Neutrophil (primary cell): ENCODE data around the gene ARFIP1.

Experiments
- H3K27ac ChIP-seq: fragments of 200-600 bp; sonication (generic); 2 replicates; pipeline ENCODE4 v1.5.1; 2016; ENCODE audit warnings: mild to moderate bottlenecking, moderate library complexity
- H3K27me3 ChIP-seq: fragments of 200-600 bp; sonication (generic); 2 replicates; pipeline ENCODE4 v1.6.0; 2016; ENCODE audit warnings: mild to moderate bottlenecking
- H3K36me3 ChIP-seq: fragments of 200-600 bp; sonication (generic); 2 replicates; pipeline ENCODE4 v1.5.1; 2017
- H3K4me1 ChIP-seq, 2 experiments: fragments of 200-600 bp in 1 of 2; sonication (generic) in 1 of 2; 1 replicate in 1 of 2; 2 replicates in 1 of 2; pipeline versions ENCODE4 v1.5.1 to v1.6.1; 2013 to 2016; ENCODE audit warnings: low read depth in 1 of 2, low read length in 1 of 2, mild to moderate bottlenecking in 1 of 2, moderate library complexity in 1 of 2; ENCODE audit not compliant: control insufficient read depth in 1 of 2, insufficient read depth in 1 of 2
- H3K4me3 ChIP-seq, 2 experiments: fragments of 200-600 bp in 1 of 2; sonication (generic) in 1 of 2; 1 replicate in 1 of 2; 2 replicates in 1 of 2; pipeline ENCODE4 v1.5.1; 2013 to 2016; ENCODE audit warnings: low read depth in 1 of 2, low read length in 1 of 2, mild to moderate bottlenecking in 1 of 2, moderate library complexity in 1 of 2
- H3K9me3 ChIP-seq: fragments of 200-600 bp; sonication (generic); 2 replicates; pipeline ENCODE4 v1.5.1; 2016
- TF ChIP-seq, protein P1 (sequence below): fragments of 200-600 bp; sonication (generic); IDR thresholded peaks from 2 replicates; pipeline ENCODE4 v1.5.1; 2016; ENCODE audit warnings: antibody characterized with exemption

The ARFIP1 gene

DNA sequence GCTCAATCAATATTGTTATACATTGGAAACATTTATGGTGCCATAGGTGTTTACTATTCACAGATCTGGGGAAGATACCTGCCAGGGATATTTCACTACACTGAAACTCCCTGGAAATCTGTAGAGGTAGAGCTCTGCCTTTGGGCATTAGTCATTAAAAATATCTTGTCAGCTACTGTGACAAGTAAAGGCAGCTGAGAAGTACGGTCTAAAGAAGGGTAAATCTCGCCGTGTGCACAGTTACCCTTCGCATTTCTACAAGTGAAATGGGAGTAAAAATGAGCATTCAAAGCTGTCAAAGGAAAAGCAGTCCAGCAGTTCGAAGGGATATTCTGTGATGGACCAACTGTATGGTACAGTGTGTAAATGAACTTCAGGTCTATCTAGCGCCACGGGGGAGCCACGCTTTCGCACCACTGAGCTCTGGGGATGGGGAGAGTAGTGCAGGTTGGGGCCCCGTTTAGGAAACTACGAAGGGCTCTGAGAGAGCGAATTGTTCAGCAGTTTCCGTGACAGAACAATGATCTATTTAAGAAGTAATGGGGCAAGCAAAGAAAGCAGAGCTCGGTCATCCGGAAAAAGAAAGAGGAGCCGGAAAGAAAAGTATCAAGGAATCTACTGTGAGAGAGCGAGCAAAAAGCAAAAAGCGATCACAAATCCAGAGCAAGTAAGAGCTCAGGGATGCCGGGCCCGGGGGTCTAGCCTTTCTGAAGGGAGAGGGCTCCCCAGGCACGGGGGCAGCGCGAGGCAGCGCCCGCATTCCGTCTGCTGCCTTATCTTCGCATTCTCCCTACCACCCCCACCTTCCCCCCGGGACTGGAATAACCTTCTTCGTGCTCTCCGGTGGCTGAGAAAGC is 870 bp upstream of the ARFIP1 start:
- TF ChIP-seq, protein P1, sequence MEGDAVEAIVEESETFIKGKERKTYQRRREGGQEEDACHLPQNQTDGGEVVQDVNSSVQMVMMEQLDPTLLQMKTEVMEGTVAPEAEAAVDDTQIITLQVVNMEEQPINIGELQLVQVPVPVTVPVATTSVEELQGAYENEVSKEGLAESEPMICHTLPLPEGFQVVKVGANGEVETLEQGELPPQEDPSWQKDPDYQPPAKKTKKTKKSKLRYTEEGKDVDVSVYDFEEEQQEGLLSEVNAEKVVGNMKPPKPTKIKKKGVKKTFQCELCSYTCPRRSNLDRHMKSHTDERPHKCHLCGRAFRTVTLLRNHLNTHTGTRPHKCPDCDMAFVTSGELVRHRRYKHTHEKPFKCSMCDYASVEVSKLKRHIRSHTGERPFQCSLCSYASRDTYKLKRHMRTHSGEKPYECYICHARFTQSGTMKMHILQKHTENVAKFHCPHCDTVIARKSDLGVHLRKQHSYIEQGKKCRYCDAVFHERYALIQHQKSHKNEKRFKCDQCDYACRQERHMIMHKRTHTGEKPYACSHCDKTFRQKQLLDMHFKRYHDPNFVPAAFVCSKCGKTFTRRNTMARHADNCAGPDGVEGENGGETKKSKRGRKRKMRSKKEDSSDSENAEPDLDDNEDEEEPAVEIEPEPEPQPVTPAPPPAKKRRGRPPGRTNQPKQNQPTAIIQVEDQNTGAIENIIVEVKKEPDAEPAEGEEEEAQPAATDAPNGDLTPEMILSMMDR, result no peak
- Histone ChIP-seq H3K9me3 (no peaks in the 10 kb centered on the region), H3K36me3 (no peaks in the 10 kb centered on the region), H3K27me3 (peaks cover 46% of the 10 kb centered on the region), H3K4me3 (peak overlapping the region; percentile 88 to 93), H3K4me1 (peaks cover 46 to 53% of the 10 kb centered on the region in 2 experiments), H3K27ac (peak overlapping the region; percentile 87)

DNA sequence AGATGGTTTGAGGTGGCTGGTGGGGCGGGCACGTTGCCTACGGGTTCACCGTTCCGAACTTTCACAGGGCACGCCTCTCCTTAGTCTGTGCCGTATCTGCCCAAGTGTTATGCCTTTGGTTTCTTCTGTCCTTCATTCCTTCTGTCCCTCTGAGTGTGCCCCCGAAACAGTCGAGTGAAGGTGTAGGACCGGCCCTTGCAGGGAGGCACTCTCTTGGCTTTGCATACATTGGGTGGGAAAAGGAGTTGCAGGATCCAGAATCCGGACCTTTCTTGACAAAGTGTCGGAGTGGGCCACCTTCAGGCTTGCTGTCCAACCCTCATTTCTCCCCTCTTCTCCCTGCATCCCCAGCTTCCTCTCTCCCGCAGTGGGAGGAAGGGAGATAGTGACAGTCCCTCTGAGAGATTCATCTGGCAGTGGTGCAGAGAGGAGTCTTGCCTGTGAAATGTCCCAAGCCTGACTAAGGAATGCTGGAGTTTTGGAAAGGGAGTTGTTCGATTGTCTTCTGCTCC is 569 bp downstream of the ARFIP1 start:
- Histone ChIP-seq H3K9me3 (no peaks in the 10 kb centered on the region), H3K27me3 (peaks cover 41% of the 10 kb centered on the region), H3K36me3 (no peaks in the 10 kb centered on the region), H3K27ac (peak overlapping the region; percentile 87), H3K4me3 (peak overlapping the region; percentile 88 to 93), H3K4me1 (peaks cover 55 to 63% of the 10 kb centered on the region in 2 experiments)
- TF ChIP-seq, protein P1, result no peak

DNA sequence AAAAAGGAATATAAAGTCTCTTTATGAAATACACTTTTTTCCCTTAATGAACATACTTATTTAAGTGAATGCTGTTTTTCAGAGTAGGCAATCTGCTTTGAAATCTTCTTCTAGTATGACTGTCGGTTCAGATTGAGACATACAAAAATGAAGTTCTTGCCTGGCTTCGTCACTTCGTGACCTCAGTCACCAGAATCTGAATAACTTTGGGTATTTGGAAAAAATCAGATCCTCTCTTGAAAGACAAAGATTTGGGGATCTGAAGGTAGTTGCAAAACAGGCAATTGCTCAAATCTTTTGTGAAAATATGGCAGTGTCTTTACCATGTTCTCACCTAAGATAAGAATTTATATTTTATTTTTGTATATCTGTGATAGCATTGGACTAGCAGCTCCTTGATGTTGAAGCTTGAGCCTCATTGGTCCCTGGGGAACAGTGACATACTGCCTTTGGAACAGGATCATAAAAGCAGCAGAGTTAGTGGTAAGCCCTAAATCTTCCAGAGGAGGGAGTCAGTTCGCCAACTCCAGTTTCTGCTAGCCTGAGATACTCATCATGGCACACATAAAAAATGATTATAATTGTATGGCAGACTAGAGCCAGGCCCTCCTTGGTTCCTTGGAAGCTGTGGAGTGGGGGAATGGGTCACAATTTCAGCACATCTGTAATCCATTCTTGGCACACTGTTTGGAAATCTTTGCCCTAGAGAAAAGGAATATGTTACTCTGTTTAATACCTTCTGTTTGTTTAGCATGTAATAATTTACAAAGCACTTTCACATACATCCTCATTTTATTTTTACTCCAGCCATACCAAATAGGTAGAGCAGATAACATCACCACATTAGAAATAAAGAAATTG is 5.0 kb downstream of the ARFIP1 start:
- Histone ChIP-seq H3K36me3 (no peaks in the 10 kb centered on the region), H3K4me1 (peaks cover 46 to 60% of the 10 kb centered on the region in 2 experiments), H3K9me3 (no peaks in the 10 kb centered on the region), H3K27ac (no peak overlapping the region), H3K27me3 (peaks cover 9% of the 10 kb centered on the region), H3K4me3 (no peak overlapping the region)
- TF ChIP-seq, protein P1, result no peak

DNA sequence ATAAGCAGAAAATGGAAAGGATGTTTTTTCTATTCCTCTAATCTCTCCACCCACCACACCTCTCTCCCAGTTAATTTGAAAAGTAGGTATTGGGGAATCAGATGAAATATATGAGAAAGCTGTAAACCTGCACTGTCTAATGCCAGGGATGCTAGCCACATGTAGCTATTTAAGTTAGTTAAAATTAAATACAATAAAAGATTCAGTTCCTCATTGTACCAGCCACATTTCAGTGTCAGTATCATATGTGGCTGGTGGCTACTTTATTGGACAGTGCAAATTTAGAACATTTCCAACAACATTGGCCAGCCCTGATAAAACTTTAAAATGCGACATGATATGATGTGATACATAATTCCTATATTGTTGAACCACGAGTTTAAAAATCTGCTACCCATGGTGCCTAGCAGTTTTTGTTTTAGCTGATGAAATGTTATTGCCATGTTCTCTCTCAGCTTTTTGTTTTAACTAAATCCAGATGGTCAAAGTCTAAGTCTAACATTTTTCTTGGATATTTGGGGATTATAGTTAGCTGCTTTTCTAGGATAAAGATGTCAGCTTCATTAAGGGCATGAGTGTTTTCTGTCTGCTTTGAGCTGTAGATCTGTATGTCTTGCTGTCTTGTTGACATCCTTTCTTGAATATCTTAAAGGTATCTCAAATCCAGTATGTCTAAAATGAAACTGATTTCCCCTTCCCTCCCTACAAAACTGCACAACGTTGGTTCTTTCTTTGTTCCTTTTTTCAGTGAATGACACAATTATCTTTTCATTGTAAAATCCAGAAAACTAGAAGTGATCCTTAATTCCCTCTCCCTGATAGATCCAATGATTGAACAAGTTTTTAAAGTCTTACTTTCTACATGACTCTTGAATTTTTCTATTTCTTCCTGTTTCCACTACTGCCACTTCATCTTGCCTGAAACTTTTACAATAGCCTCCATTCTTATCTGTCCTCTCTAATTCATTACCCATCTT is 6.2 kb downstream of the ARFIP1 start:
- peaks cover 35 to 52% of the 10 kb centered on the region in 2 experiments for H3K4me1 ChIP-seq
- peaks cover 9% of the 10 kb centered on the region for H3K27me3 ChIP-seq
- H3K36me3 ChIP-seq, result no peaks in the 10 kb centered on the region
- no peak overlapping the region for H3K4me3 ChIP-seq
- TF ChIP-seq, protein P1, result no peak
- H3K27ac ChIP-seq, result peak overlapping the region; percentile 35
- no peaks in the 10 kb centered on the region for H3K9me3 ChIP-seq

DNA sequence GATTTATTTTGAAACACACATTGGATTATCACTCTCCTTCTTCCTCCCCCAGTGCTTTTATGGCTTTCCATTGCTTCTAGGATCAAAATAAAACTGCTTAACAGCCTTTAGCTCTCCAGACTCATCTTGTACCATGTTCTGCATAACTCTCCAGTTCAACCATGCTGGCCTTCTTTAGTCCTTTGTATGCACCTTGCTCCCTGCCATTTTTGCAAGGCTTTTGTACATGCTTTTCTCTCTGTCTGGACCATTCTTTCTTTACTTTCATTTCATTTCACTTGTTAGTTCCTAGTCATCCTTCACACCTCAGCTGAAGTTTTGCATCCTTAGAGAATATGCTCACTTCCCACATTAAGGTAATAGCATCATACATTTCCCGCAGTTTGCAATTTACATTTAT is 6.9 kb downstream of the ARFIP1 start:
- Histone ChIP-seq H3K4me3 (no peak overlapping the region), H3K27ac (peak overlapping the region; percentile 35)

More for the DNA sequence above, 6.9 kb downstream of the ARFIP1 start:
- TF ChIP-seq, protein P1, result no peak
- Histone ChIP-seq H3K27me3 (peaks cover 9% of the 10 kb centered on the region), H3K36me3 (no peaks in the 10 kb centered on the region), H3K4me1 (peaks cover 29 to 45% of the 10 kb centered on the region in 2 experiments), H3K9me3 (no peaks in the 10 kb centered on the region)
